ENCODE data around the gene DYRK2. TPM values are rescaled to one million over a fixed set of nuclear protein-coding genes. Genes with fewer than 3 reads are reported as not detected.
A peak's percentile ranks its signal among the peaks of the same experiment; 100 is the strongest.

The DYRK2 gene
- total RNA-seq, 3 donors from 2014 or later: 12.4 to 19.2 (median 17.7) TPM

DNA sequence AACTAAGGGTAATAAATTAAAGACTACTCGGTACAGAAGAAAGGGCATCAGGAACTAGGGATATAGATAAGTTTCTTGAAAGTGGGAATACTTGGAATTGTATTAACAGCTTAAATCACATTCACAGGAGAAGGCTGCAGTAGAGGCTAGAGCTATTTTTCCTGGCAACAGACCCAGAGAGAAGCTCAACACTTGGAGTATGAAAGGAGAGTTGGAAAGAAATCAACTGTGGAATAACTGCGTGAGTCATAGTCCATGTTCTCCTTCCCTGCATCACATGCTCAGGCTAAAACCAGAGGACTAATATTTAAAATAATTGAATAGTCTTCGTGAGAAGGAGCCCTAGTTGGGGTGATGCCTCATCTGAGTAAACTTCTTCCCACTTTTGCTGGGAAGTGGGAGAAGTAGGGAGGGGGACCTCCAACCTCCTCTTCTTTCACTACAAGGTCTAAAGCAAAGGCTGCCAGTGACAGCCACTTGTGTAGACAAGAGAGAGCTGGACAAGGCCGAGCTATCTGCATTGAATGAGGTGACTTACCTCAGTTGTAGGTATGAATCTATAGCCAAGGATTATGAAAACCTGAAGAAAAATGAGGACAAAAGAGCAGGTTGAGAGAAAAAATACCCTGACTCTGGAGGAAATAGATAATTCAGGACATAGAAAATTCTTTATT is 32.7 kb downstream of the DYRK2 start:
- intact Hi-C loops (cut with DNase I; ENCODE audit: low total_unique reads): no loop called here

DNA sequence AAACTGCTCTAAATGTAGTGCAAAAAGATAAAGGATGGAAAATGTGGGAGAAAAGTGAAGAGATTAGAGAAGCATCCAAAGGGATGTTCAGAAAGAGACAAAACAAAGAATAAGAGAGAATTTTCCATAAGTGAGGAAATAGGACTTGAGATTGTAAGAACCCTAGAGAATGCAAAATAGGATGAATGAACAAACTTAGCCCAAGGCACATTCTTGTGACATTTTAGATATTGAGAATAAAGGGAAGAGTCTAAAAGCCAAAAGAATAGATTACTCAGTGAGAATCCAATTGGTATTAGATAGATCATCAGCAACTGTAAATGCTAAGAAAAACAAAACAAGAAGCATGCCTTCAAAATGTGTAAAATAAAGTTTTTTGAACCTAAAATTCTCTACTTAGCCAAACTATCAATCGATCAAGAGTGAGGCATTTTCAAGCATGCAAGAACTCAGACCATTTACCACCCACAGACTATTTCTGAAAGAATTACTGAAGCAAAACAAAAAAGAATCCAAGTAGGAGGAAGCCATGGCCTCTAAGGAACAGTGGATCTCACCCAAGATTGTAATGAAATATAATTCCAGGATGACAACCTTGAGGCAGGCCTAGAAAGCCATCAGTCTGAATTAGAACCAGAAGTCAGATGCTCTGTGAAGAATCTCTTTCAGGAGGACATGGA is 33.5 kb downstream of the DYRK2 start:
- Histone ChIP-seq H3K27me3 (no peaks in the 10 kb centered on the region), H3K4me1 (no peaks in the 10 kb centered on the region), H3K36me3 (no peaks in the 10 kb centered on the region), H3K4me3 (no peak overlapping the region), H3K27ac (no peak overlapping the region), H3K9me3 (no peaks in the 10 kb centered on the region)
- DNase-seq (ENCODE audit: low spot score in 2 of 2): no peak
- intact Hi-C loops (cut with DNase I; ENCODE audit: low total_unique reads): no loop called here
- TF ChIP-seq POLR2A (IDR thresholded peaks at IDR 0.05): no peak
- TF ChIP-seq, protein P1, sequence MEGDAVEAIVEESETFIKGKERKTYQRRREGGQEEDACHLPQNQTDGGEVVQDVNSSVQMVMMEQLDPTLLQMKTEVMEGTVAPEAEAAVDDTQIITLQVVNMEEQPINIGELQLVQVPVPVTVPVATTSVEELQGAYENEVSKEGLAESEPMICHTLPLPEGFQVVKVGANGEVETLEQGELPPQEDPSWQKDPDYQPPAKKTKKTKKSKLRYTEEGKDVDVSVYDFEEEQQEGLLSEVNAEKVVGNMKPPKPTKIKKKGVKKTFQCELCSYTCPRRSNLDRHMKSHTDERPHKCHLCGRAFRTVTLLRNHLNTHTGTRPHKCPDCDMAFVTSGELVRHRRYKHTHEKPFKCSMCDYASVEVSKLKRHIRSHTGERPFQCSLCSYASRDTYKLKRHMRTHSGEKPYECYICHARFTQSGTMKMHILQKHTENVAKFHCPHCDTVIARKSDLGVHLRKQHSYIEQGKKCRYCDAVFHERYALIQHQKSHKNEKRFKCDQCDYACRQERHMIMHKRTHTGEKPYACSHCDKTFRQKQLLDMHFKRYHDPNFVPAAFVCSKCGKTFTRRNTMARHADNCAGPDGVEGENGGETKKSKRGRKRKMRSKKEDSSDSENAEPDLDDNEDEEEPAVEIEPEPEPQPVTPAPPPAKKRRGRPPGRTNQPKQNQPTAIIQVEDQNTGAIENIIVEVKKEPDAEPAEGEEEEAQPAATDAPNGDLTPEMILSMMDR (IDR thresholded peaks at IDR 0.05): no peak
- no peak for TF ChIP-seq POLR2AphosphoS5 (IDR thresholded peaks at IDR 0.05)

More for the DNA sequence above, 32.7 kb downstream of the DYRK2 start:
- Histone ChIP-seq H3K4me3 (no peak overlapping the region), H3K4me1 (no peaks in the 10 kb centered on the region), H3K27me3 (no peaks in the 10 kb centered on the region), H3K27ac (peak overlapping the region; percentile 39 to 69), H3K9me3 (no peaks in the 10 kb centered on the region), H3K36me3 (no peaks in the 10 kb centered on the region)
- TF ChIP-seq POLR2A (IDR thresholded peaks at IDR 0.05) (no peak), POLR2AphosphoS5 (IDR thresholded peaks at IDR 0.05) (no peak)
- TF ChIP-seq, protein P1 (IDR thresholded peaks at IDR 0.05): no peak
- no peak for DNase-seq (ENCODE audit: low spot score in 2 of 2)

DNA sequence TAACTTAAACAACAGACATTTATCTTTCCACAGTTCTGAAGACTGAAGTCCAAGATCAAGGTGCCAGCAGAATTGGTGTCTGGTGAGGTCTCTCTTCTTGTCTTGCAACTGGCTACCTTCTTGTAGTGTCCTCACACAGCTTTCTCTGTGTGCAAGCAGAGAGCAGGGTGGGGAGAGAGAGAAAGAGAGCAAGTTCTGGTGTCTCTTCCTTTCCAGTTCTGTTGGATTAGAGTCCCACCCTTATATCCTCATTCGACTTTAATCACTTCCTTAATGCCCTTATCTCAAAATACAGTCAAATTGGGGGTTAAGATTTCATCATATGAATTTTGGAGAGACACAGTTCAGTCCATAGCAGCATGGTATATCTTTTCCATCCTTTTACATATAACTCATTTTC is 40.8 kb downstream of the DYRK2 start:
- H3K4me3 ChIP-seq: no peak overlapping the region
- no peaks in the 10 kb centered on the region for H3K9me3 ChIP-seq
- intact Hi-C loops (cut with DNase I; ENCODE audit: low total_unique reads): no loop called here
- H3K27me3 ChIP-seq: no peaks in the 10 kb centered on the region
- H3K36me3 ChIP-seq: no peaks in the 10 kb centered on the region
- TF ChIP-seq POLR2AphosphoS5 (IDR thresholded peaks at IDR 0.05): no peak
- TF ChIP-seq POLR2A (IDR thresholded peaks at IDR 0.05): no peak
- no peaks in the 10 kb centered on the region for H3K4me1 ChIP-seq
- no peak for DNase-seq (ENCODE audit: low spot score in 2 of 2)
- H3K27ac ChIP-seq: no peak overlapping the region

DNA sequence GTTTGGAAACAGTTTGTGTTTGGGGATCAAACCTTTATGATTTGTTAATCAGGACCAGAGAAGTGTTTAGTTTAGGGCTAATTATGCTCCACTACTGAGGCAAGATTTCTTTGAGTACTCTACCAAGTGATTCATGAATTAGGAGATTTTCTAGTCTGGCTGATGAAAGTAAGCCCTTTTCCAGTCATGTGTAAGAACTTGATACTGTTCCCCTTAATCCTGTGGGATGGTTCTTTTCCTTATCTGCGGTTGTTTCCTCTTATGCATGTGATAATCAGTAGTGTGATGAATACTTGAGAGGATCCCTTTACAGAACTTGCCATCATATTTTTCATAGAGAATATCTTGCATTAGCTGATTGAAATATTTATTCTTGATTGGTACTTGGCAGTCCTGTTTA is 42.1 kb downstream of the DYRK2 start:
- no peak overlapping the region for H3K4me3 ChIP-seq
- H3K36me3 ChIP-seq: no peaks in the 10 kb centered on the region
- intact Hi-C loops (cut with DNase I; ENCODE audit: low total_unique reads): loop anchor here (10.0 kb wide), 1 partner anchor 1224 kb away; no protein-coding TSS in a partner anchor
- no peak overlapping the region for H3K27ac ChIP-seq
- H3K27me3 ChIP-seq: no peaks in the 10 kb centered on the region
- no peaks in the 10 kb centered on the region for H3K9me3 ChIP-seq
- TF ChIP-seq POLR2AphosphoS5 (IDR thresholded peaks at IDR 0.05) (no peak), POLR2A (IDR thresholded peaks at IDR 0.05) (no peak)
- TF ChIP-seq, protein P1 (IDR thresholded peaks at IDR 0.05): no peak
- no peaks in the 10 kb centered on the region for H3K4me1 ChIP-seq
- DNase-seq (ENCODE audit: low spot score in 2 of 2): no peak

DNA sequence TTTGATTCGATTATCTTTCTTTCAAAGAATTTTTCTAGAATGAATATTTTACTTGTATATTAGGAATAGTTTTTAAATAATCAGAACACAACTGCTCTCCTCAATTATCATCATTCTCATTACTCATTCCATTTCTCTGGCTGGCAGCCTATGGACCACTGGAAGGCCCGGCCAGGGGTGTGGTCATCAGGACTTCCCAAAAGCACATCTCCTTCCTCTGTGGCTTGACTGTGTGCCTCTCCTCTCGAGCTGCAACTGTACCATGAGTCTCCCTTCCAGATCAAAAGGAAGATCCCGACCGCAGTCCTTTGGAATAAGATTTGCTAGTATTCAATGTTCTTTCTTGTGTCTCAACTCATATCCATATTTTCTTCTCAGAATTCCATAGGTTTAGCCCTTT is 42.7 kb downstream of the DYRK2 start:
- TF ChIP-seq POLR2A (IDR thresholded peaks at IDR 0.05): no peak
- TF ChIP-seq, protein P1 (IDR thresholded peaks at IDR 0.05): no peak
- no peak for TF ChIP-seq POLR2AphosphoS5 (IDR thresholded peaks at IDR 0.05)
- Histone ChIP-seq H3K9me3 (no peaks in the 10 kb centered on the region), H3K27ac (no peak overlapping the region)

More for the DNA sequence above, 42.7 kb downstream of the DYRK2 start:
- Histone ChIP-seq H3K27me3 (no peaks in the 10 kb centered on the region), H3K4me1 (no peaks in the 10 kb centered on the region), H3K4me3 (no peak overlapping the region), H3K36me3 (no peaks in the 10 kb centered on the region)
- intact Hi-C loops (cut with DNase I; ENCODE audit: low total_unique reads): loop anchor here (10.0 kb wide), 1 partner anchor 1224 kb away; no protein-coding TSS in a partner anchor
- no peak for DNase-seq (ENCODE audit: low spot score in 2 of 2)

All from breast epithelium (tissue), 4 donors.